GM21619 (cell line): Measurements from ENCODE around the gene COQ10A.

ENCODE experiments used
- ATAC-seq: cut with Tn5 transposase; IDR thresholded peaks from one replicate; pipeline ENCODE4 v1.9.1; 2021; ENCODE audit not compliant: unreplicated experiment

COQ10A gene

DNA sequence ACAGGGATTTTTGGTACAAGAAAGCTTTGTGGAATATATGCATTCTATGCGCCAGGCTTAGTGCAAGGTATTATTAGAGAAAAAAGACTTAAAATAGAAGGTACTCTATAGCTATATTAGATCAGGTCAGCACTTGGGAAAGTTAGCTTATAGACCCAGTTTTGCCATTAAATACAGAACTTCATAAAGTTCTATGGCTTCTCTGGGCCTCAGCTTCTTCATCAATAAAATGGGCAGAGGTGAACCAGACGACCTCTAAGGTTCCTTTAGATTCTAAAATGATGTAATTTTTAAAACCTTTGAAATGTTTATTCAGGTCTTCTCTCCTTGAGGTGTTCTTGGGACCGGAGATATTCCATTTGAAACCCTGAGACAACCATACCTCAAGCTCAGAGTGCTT is 42.0 kb downstream of the COQ10A start:
- no peak for ATAC-seq

GRCh38 chr12:56311003-56311402 is 44.3 kb downstream of the COQ10A start:
- ATAC-seq: no peak

DNA sequence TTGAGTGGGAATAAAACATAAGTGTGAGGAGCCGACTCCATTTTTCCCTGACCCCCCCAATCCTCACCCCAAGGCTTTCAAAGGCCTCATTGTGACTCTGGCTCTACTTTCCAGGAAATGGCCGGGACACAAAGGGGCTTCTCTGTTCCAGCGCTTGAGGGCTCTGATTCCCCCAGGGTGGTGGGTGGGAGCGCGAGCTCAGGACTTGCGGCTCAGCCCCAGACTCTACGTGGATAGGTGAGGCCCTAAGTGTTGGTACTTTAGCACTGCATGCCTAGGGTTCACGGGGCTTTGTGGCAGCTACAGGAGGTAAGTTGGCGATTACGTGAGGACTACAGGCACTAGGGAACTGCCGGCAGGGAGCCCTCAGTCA is 48.5 kb downstream of the COQ10A start:
- ATAC-seq: no peak

DNA sequence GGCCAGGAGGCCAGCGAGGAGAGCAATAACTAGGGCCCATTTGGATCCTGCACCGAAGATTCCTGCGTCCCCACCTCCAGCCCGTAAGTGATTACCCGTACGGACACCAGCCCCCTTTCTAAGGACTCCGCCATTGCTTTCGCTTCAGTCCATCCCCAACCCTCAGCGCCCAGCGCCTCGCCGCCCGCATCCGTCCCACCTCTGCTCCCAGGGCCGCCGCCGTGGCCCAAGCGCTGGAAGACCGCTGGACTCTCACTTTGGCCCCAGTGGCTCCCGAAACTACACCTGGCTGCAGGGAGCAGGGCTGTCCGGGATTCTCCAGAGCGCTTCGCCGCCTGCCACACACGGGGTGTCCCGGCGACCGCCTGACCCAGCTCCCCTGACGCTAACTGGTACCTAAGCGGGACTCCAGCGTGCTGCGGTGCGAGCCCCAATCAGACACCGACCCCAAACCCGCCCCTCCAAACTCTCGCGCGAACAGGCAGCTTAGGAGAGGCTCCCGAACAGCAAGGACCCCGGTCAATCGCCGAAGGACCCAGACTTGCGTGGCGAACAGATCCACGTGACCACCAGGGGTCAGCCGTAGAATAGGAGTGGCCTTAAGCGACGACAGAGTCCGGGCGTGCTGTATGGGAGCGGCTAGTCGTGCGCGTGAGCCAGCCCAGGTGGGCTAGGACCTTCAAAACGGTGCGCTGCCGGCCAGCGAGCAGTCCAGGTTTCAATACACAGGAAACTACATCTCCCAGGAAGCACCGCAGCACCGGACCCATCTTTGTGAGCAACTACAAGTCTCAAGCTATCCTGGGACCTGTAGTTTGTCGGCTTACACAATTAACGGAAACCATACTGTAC is 49.1 kb downstream of the COQ10A start, which contains the start of gene CNPY2:
TSS of gene CNPY2 (minus strand) at position 367 of the 852 bp plus-strand sequence. CDS start 771 bp downstream, outside the sequence.
- ATAC-seq: peak; percentile 86

DNA sequence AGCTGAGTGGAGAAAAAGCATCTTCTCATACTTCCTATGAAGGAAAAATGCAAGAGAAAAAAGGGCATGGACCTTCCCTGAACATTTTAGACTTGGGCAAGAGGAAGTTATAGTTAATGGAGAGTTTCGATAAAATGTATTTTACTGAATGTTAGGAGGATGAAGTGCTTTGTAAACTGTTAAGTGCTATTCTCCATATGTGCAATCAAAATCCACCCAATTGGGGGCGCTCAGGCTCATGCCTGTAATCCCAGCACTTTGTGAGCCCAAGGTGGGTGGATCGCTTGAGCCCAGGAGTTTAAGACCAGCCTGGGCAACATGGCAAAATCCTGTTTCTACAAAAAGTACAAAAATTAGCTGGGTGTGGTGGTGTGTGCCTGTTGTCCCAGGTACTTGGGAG is 50.9 kb downstream of the COQ10A start:
- no peak for ATAC-seq
